Measurements from ENCODE around the gene ELP4.

GRCh38 chr11:31795706-31796498, 286.3 kb downstream of the ELP4 start:
- TF ChIP-seq POLR2AphosphoS5 (IDR thresholded peaks at IDR 0.05) (no peak), POLR2A (IDR thresholded peaks at IDR 0.05) (no peak)
- TF ChIP-seq, protein P1, sequence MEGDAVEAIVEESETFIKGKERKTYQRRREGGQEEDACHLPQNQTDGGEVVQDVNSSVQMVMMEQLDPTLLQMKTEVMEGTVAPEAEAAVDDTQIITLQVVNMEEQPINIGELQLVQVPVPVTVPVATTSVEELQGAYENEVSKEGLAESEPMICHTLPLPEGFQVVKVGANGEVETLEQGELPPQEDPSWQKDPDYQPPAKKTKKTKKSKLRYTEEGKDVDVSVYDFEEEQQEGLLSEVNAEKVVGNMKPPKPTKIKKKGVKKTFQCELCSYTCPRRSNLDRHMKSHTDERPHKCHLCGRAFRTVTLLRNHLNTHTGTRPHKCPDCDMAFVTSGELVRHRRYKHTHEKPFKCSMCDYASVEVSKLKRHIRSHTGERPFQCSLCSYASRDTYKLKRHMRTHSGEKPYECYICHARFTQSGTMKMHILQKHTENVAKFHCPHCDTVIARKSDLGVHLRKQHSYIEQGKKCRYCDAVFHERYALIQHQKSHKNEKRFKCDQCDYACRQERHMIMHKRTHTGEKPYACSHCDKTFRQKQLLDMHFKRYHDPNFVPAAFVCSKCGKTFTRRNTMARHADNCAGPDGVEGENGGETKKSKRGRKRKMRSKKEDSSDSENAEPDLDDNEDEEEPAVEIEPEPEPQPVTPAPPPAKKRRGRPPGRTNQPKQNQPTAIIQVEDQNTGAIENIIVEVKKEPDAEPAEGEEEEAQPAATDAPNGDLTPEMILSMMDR (IDR thresholded peaks at IDR 0.05), result no peak
